Right ventricle myocardium superior (tissue), 1 donor: ENCODE results near the gene CPOX. TPM values are rescaled to one million over a fixed set of nuclear protein-coding genes. Genes with fewer than 3 reads are reported as not detected.

Experiments used
- total RNA-seq: library from RNA; stranded (reverse); fragmentation: NEBNext Ultra II Directional; extraction: Animal tissue kit (Norgen Biotek cat#: 25700); gene quantifications from one replicate; pipeline ENCODE4 v1.2.1, GENCODE V29; 2021
- donor health status: DM: no; HTN: yes; CAD: no; lungs with severe emphysema.

The CPOX gene
- total RNA-seq, 1 donor from 2014 or later: 11.5 TPM

Other genes starting within 250 kb of the CPOX start
- gene OR5K4, start 239.8 kb downstream of the CPOX start, total RNA-seq: not detected
- not detected for gene OR5K3, start 202.9 kb downstream of the CPOX start, total RNA-seq
- gene OR5K1, start 130.4 kb downstream of the CPOX start, total RNA-seq: not detected
- gene OR5K2, start 95.9 kb downstream of the CPOX start, total RNA-seq: not detected
- 72.5 TPM for gene CLDND1, start 70.7 kb downstream of the CPOX start, total RNA-seq
- gene GPR15, start 61.6 kb downstream of the CPOX start, total RNA-seq: not detected
- 34.1 TPM for gene ST3GAL6, start 169.7 kb upstream of the CPOX start, total RNA-seq